Fibroblast of the aortic adventitia (primary cell): ENCODE measurements around the gene MAPK8IP3. TPM values are rescaled to one million over a fixed set of nuclear protein-coding genes. Genes with fewer than 3 reads are reported as not detected.
A peak's percentile ranks its signal among the peaks of the same experiment; 100 is the strongest.

Source experiments
- DNase-seq: peaks from one replicate; pipeline ENCODE4 v3.0.0-alpha.2; 2010; ENCODE audit warnings: low read depth
- H3K4me3 ChIP-seq: 2 replicates; pipeline ENCODE4 v1.5.1; 2011; ENCODE audit warnings: low read depth, mild to moderate bottlenecking, control low read depth, low read length, moderate library complexity
- total RNA-seq: library from RNA; depleted of rRNA; stranded (reverse); fragments of >200 nt; gene quantifications from 2 replicates; pipeline ENCODE4 v1.2.3, GENCODE V29; 2012; ENCODE audit warnings: low replicate concordance
- TF ChIP-seq, protein P1 (sequence below): IDR thresholded peaks from 2 replicates; pipeline ENCODE4 v1.5.1; 2011; ENCODE audit warnings: mild to moderate bottlenecking, low read length, control low read depth, inconsistent platforms; ENCODE audit not compliant: insufficient read depth

Gene MAPK8IP3
- total RNA-seq, 1 donor = 27.3 TPM

DNA sequence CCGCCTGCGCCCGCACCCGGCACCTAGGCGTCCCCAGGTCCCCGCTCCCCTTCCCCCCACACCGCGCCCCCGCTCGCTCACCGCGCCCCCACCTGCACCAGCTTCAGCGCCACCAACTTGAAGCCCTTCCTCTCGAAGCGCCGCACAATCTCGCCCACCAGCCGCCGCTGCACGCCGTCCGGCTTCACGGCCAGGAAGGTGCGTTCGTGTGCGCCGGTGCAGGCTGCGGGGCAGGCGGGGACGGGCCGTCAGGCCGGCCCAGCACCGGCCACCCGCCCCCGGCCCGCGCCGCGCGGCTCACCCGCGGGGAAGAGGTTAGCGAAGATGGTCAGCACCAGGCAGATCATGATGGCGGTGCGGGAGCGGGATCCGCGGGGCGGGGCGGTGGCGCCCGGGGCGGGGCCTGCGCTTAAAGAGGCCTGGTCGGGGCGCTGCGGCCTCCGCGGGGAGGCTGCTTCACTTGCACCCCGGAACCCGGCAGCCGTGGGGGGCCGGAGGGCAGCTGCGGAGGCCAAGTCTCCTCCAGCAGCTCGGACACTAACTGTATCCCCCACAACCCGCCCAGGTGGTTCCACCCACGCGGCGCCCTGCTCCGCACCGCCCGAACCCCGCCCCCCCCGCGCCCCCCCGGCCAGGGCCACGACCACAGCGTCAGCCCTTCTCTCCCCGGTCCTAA is 65.3 kb downstream of the MAPK8IP3 start, which contains the start of gene NME3:
Gene NME3, minus strand, starts transcription at position 356 of the 676 bp plus-strand sequence. Its CDS starts 9 bp downstream, at position 347.
- H3K4me3 ChIP-seq = peak within 1 kb of the TSS; percentile 84
- peak; percentile 50 for DNase-seq
- TF ChIP-seq, protein P1, sequence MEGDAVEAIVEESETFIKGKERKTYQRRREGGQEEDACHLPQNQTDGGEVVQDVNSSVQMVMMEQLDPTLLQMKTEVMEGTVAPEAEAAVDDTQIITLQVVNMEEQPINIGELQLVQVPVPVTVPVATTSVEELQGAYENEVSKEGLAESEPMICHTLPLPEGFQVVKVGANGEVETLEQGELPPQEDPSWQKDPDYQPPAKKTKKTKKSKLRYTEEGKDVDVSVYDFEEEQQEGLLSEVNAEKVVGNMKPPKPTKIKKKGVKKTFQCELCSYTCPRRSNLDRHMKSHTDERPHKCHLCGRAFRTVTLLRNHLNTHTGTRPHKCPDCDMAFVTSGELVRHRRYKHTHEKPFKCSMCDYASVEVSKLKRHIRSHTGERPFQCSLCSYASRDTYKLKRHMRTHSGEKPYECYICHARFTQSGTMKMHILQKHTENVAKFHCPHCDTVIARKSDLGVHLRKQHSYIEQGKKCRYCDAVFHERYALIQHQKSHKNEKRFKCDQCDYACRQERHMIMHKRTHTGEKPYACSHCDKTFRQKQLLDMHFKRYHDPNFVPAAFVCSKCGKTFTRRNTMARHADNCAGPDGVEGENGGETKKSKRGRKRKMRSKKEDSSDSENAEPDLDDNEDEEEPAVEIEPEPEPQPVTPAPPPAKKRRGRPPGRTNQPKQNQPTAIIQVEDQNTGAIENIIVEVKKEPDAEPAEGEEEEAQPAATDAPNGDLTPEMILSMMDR = no peak

DNA sequence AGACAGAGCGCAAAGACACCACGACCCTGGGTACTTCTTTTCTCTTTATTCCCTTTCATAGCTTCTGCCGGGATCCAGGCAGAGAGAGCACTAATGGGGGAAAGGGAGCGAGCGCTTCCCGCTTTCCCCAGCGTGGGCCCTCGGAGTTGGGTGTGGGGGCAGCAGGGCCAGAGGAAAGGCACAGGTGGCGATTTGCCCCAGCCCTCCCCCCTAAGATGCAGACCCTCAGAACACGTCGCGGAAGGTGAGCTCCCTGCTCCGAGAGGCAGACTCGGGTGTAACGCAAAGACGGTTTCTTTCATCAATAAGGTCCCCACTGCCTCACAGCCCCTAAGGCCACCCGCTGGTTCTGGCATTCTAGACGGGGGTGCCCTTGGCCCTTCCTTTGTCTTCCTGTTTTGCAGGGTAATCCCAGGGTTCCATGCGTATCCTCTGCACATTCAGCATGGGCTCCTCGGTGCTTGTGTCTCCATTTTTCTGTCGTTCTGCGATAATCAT is 65.9 kb downstream of the MAPK8IP3 start:
- no peak for DNase-seq
- TF ChIP-seq, protein P1 = no peak
- H3K4me3 ChIP-seq = peak overlapping the region; percentile 84

DNA sequence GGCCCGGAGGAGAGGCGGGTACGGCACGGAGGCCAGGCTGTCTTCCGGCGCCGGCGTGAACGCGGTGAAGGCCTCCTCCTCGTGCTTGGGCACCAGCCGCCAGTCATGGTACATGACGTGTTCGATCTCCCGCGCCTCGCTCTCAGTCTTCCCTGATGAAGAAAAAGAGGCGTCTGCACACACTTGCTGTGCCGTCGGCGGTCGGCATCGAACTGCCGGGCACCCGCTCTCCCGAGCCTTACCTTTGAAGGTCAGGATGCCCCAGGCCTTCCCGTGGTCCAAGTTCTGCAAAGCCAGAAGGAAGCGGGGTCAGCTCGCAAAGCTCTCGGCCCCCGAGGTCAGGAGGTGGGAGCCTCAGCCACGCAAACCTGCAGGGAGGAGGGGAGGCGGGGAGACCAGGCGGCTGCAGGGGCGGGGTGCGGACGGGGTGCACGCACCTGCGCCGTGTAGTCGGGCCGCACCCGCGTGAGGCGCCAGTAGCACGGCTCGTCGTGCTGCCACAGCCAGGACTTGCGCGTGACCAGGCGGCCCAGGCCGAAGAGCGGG is 66.4 kb downstream of the MAPK8IP3 start, which contains the start of gene EME2:
Gene EME2, plus strand, starts transcription at position 449 of the 546 bp plus-strand sequence. CDS start 418 bp downstream, outside the sequence.
- H3K4me3 ChIP-seq = peak within 1 kb of the TSS; percentile 84
- TF ChIP-seq, protein P1 = no peak
- no peak for DNase-seq

DNA sequence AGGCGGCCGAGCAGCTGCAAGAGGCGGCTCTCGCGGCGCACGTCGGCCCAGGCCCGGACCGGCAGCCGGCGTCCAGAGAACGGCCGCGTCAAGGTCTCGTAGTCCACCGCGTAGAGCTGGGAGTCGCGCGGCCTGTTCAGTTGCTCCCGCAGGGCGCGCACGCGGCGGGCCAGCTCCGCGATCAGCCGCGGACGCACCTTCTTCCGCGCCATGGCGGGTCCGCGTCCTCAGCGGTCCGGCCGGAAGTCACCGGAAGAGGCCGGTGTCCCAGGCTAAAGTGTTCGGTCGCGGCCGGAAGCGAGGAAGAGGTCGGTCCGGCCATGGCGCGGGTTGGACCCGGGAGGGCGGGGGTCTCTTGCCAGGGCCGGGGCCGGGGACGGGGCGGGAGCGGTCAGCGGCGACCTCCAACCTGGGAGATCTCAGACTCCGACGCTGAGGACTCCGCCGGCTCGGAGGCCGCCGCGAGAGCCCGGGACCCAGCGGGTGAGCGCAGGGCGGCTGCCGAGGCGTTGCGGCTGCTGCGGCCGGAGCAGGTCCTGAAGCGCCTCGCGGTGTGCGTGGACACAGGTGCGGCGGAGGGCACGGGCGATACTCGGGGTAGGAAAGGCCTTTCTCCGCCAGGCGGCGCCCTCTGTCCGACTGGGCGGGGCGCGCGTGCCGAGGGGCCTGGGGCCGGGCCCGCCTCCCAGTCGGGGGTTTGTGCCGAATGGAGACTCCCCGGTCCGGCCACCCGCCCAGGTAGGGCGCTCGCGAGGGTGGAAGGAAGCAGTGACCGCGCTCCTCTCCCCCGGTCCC is 67.1 kb downstream of the MAPK8IP3 start, which contains the start of gene MRPS34:
Gene MRPS34, minus strand, starts transcription at position 227 of the 795 bp plus-strand sequence. Its CDS starts 15 bp downstream, at position 212.
- peak within 1 kb of the TSS; percentile 84 for H3K4me3 ChIP-seq
- DNase-seq = peak; percentile 83
- TF ChIP-seq, protein P1 = peak; percentile 66

DNA sequence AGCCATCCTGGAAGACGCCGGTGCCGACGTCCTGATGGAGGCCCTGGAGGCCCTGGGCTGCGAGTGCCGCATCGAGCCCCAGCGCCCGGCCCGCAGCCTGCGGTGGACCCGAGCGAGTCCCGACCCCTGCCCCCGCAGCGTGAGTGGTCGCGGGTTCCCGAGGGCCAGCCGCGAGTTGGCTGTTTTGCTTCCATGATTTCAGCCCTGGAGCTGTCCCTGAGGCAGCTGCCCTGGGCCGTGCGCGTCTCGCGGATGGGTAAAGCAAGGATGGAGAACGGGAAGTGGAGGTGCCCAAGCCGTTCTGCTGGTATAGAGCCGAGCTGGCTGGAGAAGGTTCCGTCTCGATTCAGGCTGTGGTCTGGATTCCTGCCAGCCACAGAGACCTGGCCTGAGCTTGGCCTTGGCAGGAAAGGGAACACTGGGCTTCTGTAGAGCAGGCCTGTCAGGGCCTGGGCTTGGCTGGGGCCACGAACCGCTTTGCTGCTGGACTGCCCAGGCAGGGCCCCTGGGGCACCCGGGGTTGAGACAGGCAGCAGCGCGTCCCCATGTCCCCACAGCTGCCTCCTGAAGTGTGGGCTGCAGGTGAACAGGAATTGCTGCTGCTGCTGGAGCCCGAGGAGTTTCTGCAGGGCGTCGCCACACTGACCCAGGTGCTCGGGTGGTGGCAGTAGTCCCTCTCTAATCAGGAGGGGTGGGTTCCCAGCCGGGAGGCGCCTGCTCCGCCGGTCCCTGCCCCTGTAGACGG is 67.9 kb downstream of the MAPK8IP3 start:
- TF ChIP-seq, protein P1 = no peak
- peak; percentile 49 for DNase-seq

DNA sequence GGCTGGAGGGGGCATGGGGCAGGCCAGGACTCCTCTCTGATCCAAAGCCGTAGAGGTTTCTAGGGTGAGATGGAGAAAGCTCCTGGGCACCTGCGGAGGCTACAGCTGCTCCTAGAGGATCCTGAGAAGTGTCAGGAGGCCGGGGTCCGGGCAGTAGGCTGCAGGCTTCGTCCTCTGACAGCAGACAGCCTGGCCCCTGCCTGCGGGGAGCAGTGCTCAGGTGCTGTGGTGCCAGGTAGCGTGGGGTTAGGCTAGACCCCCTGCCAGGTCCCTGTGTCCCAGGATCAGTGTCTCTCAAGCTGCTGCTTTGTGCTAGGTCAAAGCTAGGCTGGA is 68.4 kb downstream of the MAPK8IP3 start:
- DNase-seq = no peak
- peak overlapping the region; percentile 84 for H3K4me3 ChIP-seq
- TF ChIP-seq, protein P1 = no peak

More for the DNA sequence above, 67.9 kb downstream of the MAPK8IP3 start:
- peak overlapping the region; percentile 84 for H3K4me3 ChIP-seq
